Hematopoietic multipotent progenitor cell treated with erythropoietin and hydrocortisone succinate and interleukin-3 and kit ligand, for 8 days (in vitro differentiated cells): ENCODE results near the gene MFSD1.
"Not testable (repeated sequence)": the region's sequence is repeated elsewhere in the genome, so short reads cannot be mapped to it uniquely, and the experiment has no call there.

ENCODE experiments used
- DNase-seq: peaks from one replicate; pipeline ENCODE4 v3.0.0-alpha.2; 2015

The MFSD1 gene

GRCh38 chr3:158776531-158776930 lies 25.3 kb upstream of the MFSD1 start:
- DNase-seq = no peak

- DNase-seq = no peak
These were observed 24.5 kb upstream of the MFSD1 start for GRCh38 chr3:158777161-158777873.

- DNase-seq = peak; percentile 50
These were observed 21.1 kb upstream of the MFSD1 start for GRCh38 chr3:158780766-158781165.

GRCh38 chr3:158781191-158781590 lies 20.7 kb upstream of the MFSD1 start:
- DNase-seq = no peak

- no peak for DNase-seq
These were observed 20.0 kb upstream of the MFSD1 start for GRCh38 chr3:158781849-158782248.

- no peak for DNase-seq
These were observed 19.4 kb upstream of the MFSD1 start for GRCh38 chr3:158782283-158782989.

- no peak for DNase-seq
These were observed 18.8 kb upstream of the MFSD1 start for GRCh38 chr3:158783051-158783450.

GRCh38 chr3:158785972-158786371 lies 15.9 kb upstream of the MFSD1 start:
- no peak for DNase-seq

GRCh38 chr3:158788446-158788845 lies 13.4 kb upstream of the MFSD1 start:
- no peak for DNase-seq

- peak; percentile 93 for DNase-seq
These were observed 12.3 kb upstream of the MFSD1 start for GRCh38 chr3:158789592-158789991.

GRCh38 chr3:158790901-158791589 lies 10.8 kb upstream of the MFSD1 start:
- peak; percentile 88 for DNase-seq

GRCh38 chr3:158791590-158791920 lies 10.3 kb upstream of the MFSD1 start:
- DNase-seq = not testable (repeated sequence)

- peak; percentile 33 for DNase-seq
These were observed 9.1 kb upstream of the MFSD1 start for GRCh38 chr3:158792709-158793108.

- DNase-seq = no peak
These were observed 7.6 kb upstream of the MFSD1 start for GRCh38 chr3:158794206-158794605.

GRCh38 chr3:158794936-158795518 lies 6.8 kb upstream of the MFSD1 start:
- DNase-seq = peak; percentile 69

- DNase-seq = no peak
These were observed 653 bp upstream of the MFSD1 start for GRCh38 chr3:158801201-158801600.

- peak; percentile 47 for DNase-seq
These were observed 785 bp downstream of the MFSD1 start for GRCh38 chr3:158802409-158803268.

- no peak for DNase-seq
These were observed 2.6 kb downstream of the MFSD1 start for GRCh38 chr3:158804441-158804840.

- DNase-seq = peak; percentile 16
These were observed 6.8 kb downstream of the MFSD1 start for GRCh38 chr3:158808697-158809096.

- DNase-seq = peak; percentile 43
These were observed 7.8 kb downstream of the MFSD1 start for GRCh38 chr3:158809642-158810041.

- no peak for DNase-seq
These were observed 9.2 kb downstream of the MFSD1 start for GRCh38 chr3:158810823-158811724.

GRCh38 chr3:158819282-158819681 lies 17.4 kb downstream of the MFSD1 start:
- DNase-seq = no peak
